MM.1S (cell line): ENCODE data around the gene PDLIM4.

Experiments
- DNase-seq: peaks from one replicate; pipeline ENCODE4 v3.0.0-alpha.2; 2015
- H2AFZ ChIP-seq: fragments of 300-600 bp; sonication (generic); 2 replicates; pipeline ENCODE4 v1.6.0; 2016; ENCODE audit warnings: antibody characterized with exemption, low read length
- H3F3A ChIP-seq: fragments of 300-600 bp; sonication (generic); 2 replicates; pipeline ENCODE4 v1.6.1; 2016; ENCODE audit warnings: mild to moderate bottlenecking, antibody characterized with exemption, low read length, moderate library complexity, mixed read lengths; ENCODE audit not compliant: insufficient read depth
- H3K27ac ChIP-seq: fragments of 300-600 bp; sonication (generic); 2 replicates; pipeline ENCODE4 v1.5.1; 2016; ENCODE audit warnings: mild to moderate bottlenecking, low read length
- H3K27me3 ChIP-seq: fragments of 300-600 bp; sonication (generic); replicated peaks from 2 replicates; pipeline ENCODE4 v1.6.0; 2016; ENCODE audit warnings: low read length; ENCODE audit not compliant: insufficient read depth
- H3K36me3 ChIP-seq: fragments of 300-600 bp; sonication (generic); replicated peaks from 2 replicates; pipeline ENCODE4 v1.6.1; 2016; ENCODE audit warnings: mild to moderate bottlenecking, low read length, mixed read lengths; ENCODE audit not compliant: insufficient read depth
- H3K4me1 ChIP-seq: fragments of 300-600 bp; sonication (generic); 2 replicates; pipeline ENCODE4 v1.6.1; 2016; ENCODE audit warnings: low read length, mixed read lengths
- H3K4me2 ChIP-seq: fragments of 300-600 bp; sonication (generic); 2 replicates; pipeline ENCODE4 v1.6.0; 2016; ENCODE audit warnings: low read depth, low read length
- H3K4me3 ChIP-seq: fragments of 300-600 bp; sonication (generic); 2 replicates; pipeline ENCODE4 v1.5.1; 2016; ENCODE audit warnings: low read length, mixed read lengths
- H3K79me2 ChIP-seq: fragments of 300-600 bp; sonication (generic); 2 replicates; pipeline ENCODE4 v1.6.1; 2016; ENCODE audit warnings: mixed run types, low read length, mixed read lengths
- H3K9ac ChIP-seq: fragments of 300-600 bp; sonication (generic); 2 replicates; pipeline ENCODE4 v1.6.1; 2016; ENCODE audit warnings: low read length, mixed read lengths
- H3K9me2 ChIP-seq: fragments of 300-600 bp; sonication (generic); replicated peaks from 2 replicates; pipeline ENCODE4 v1.6.1; 2016; ENCODE audit warnings: mild to moderate bottlenecking, low read length, mixed read lengths; ENCODE audit not compliant: insufficient read depth
- H3K9me3 ChIP-seq: fragments of 300-600 bp; sonication (generic); replicated peaks from 2 replicates; pipeline ENCODE4 v1.6.1; 2016; ENCODE audit warnings: mild to moderate bottlenecking, low read length, mixed read lengths; ENCODE audit not compliant: insufficient read depth
- H4K20me1 ChIP-seq: fragments of 300-600 bp; sonication (generic); 2 replicates; pipeline ENCODE4 v1.6.1; 2016; ENCODE audit warnings: mild to moderate bottlenecking, low read length, moderate library complexity, mixed read lengths; ENCODE audit not compliant: insufficient read depth
- EZH2 ChIP-seq: fragments of 300-600 bp; sonication (generic); optimal IDR thresholded peaks from 2 replicates; pipeline ENCODE3; 2017; ENCODE audit warnings: low read depth, mild to moderate bottlenecking, antibody characterized with exemption, low read length, mixed read lengths
- EZH2phosphoT487 ChIP-seq: fragments of 300-600 bp; sonication (generic); IDR thresholded peaks from 2 replicates; pipeline ENCODE4 v1.6.1; 2018; ENCODE audit warnings: antibody characterized with exemption, low read length
- TF ChIP-seq, protein P1 (sequence below): fragments of 300-600 bp; sonication (generic); IDR thresholded peaks from 2 replicates; pipeline ENCODE4 v1.5.1; 2016; ENCODE audit warnings: antibody characterized with exemption, low read length, mixed read lengths

Gene PDLIM4

GRCh38 chr5:132308701-132309100 is 51.2 kb downstream of the PDLIM4 start:
- Histone ChIP-seq H3K79me2 (no peaks in the 10 kb centered on the region), H3K4me3 (no peak overlapping the region), H3K4me1 (no peaks in the 10 kb centered on the region), H3K27me3 (no peaks in the 10 kb centered on the region), H3K9me2 (no peaks in the 10 kb centered on the region), H3K27ac (no peak overlapping the region), H4K20me1 (no peaks in the 10 kb centered on the region), H3K9ac (no peak overlapping the region), H3K4me2 (no peak overlapping the region), H2AFZ (no peak overlapping the region), H3F3A (no peaks in the 10 kb centered on the region), H3K36me3 (no peaks in the 10 kb centered on the region), H3K9me3 (no peaks in the 10 kb centered on the region)
- no peak for TF ChIP-seq EZH2phosphoT487
- TF ChIP-seq EZH2: no peak
- TF ChIP-seq, protein P1, sequence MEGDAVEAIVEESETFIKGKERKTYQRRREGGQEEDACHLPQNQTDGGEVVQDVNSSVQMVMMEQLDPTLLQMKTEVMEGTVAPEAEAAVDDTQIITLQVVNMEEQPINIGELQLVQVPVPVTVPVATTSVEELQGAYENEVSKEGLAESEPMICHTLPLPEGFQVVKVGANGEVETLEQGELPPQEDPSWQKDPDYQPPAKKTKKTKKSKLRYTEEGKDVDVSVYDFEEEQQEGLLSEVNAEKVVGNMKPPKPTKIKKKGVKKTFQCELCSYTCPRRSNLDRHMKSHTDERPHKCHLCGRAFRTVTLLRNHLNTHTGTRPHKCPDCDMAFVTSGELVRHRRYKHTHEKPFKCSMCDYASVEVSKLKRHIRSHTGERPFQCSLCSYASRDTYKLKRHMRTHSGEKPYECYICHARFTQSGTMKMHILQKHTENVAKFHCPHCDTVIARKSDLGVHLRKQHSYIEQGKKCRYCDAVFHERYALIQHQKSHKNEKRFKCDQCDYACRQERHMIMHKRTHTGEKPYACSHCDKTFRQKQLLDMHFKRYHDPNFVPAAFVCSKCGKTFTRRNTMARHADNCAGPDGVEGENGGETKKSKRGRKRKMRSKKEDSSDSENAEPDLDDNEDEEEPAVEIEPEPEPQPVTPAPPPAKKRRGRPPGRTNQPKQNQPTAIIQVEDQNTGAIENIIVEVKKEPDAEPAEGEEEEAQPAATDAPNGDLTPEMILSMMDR: no peak
- DNase-seq: no peak

- H4K20me1 ChIP-seq: no peaks in the 10 kb centered on the region
- no peaks in the 10 kb centered on the region for H3K36me3 ChIP-seq
These were observed 52.2 kb downstream of the PDLIM4 start for GRCh38 chr5:132309679-132310078.

DNA sequence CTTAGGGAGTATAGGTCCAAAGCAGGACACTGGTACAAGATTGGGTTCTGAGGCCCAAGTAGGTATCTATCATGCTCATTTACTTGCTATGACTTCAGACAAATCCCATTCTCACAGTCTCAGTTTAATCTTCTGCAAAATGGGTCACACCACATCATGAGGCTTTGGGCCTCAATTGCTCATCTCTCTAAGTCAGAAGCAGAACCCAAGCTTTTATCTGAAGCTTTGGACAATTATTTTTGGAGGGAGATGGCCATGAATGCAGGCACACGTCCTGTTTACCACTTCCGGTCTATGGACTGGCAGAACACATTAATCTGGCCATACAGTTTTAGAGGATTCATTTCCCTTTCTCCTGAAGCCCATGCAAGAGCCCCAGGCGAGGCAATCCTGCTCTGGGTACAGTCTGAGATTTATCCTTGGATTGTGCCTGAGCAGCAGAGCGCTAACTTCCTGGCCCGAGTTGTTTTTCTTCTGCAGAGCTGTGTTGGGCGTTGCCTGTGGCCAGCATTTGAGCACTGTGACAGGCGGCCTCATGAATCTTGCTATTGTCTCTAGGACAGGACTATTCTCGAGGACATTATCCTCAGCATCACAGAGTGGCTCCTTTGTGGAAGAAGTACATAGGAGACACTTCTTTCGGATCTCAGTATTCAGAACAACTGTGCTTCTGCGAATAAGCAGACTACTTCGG is 52.8 kb downstream of the PDLIM4 start:
- H3K9me3 ChIP-seq: no peaks in the 10 kb centered on the region
- no peak overlapping the region for H2AFZ ChIP-seq
- H3K27me3 ChIP-seq: no peaks in the 10 kb centered on the region
- H3K27ac ChIP-seq: no peak overlapping the region
- no peak overlapping the region for H3K4me2 ChIP-seq
- no peak for DNase-seq
- no peaks in the 10 kb centered on the region for H3K36me3 ChIP-seq
- no peak overlapping the region for H3K4me3 ChIP-seq
- H3F3A ChIP-seq: no peaks in the 10 kb centered on the region
- no peaks in the 10 kb centered on the region for H3K4me1 ChIP-seq
- no peak overlapping the region for H3K9ac ChIP-seq
- no peaks in the 10 kb centered on the region for H3K79me2 ChIP-seq
- H3K9me2 ChIP-seq: no peaks in the 10 kb centered on the region
- TF ChIP-seq EZH2 (no peak), EZH2phosphoT487 (no peak)
- TF ChIP-seq, protein P1: no peak
- no peaks in the 10 kb centered on the region for H4K20me1 ChIP-seq

More at GRCh38 chr5:132309679-132310078, 52.2 kb downstream of the PDLIM4 start:
- Histone ChIP-seq H3K4me2 (no peak overlapping the region), H3K4me3 (no peak overlapping the region), H3K27ac (no peak overlapping the region), H3F3A (no peaks in the 10 kb centered on the region), H3K9me2 (no peaks in the 10 kb centered on the region), H3K79me2 (no peaks in the 10 kb centered on the region), H3K9me3 (no peaks in the 10 kb centered on the region), H2AFZ (no peak overlapping the region), H3K27me3 (no peaks in the 10 kb centered on the region), H3K4me1 (no peaks in the 10 kb centered on the region), H3K9ac (no peak overlapping the region)
- DNase-seq: no peak
- TF ChIP-seq EZH2: no peak
- TF ChIP-seq, protein P1: no peak
- no peak for TF ChIP-seq EZH2phosphoT487
